ENCODE data around the gene GPER1.

GPER1 gene

DNA sequence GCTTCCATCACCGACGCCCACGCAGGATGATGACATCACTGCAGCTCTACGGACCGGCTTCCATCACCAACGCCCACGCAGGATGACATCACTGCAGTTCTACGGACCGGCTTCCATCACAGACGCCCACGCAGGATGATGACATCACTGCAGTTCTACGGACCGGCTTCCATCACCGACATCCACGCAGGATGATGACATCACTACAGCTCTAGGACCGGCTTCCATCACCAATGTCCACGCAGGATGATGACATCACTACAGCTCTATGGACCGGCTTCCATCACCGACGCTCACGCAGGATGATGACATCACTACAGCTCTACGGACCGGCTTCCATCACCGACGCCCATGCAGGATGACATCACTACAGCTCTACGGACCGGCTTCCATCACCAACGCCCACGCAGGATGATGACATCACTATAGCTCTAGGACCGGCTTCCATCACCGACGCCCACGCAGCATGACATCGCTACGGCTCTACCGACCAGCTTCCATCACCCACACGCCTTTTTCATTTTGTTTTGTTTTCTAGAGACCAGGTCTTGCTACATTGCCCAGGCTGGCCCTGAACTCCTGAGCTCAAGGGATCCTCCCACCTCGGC lies 29.5 kb downstream of the GPER1 start:
- no peak for DNase-seq (ENCODE audit: low read depth in 3 of 3)

DNA sequence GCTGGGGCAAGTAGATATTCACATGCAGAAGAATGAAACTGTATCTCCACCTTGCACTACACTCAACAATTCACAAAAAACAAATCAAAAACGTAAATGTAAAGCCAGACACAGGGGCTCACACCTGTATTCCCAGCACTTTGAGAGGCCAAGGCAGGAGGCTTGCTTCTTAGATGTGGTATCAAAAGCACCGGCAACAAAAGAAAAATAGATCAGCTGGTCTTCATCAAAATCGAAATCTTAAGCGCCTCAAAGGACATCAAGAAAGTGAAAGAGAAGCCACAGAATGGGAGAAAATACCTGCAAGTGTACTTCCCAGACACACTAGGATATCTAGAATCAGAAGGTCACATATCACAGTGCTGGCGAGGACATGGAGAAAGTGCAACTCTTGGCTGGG lies 31.3 kb downstream of the GPER1 start:
- no peak for DNase-seq (ENCODE audit: low read depth in 3 of 3)

DNA sequence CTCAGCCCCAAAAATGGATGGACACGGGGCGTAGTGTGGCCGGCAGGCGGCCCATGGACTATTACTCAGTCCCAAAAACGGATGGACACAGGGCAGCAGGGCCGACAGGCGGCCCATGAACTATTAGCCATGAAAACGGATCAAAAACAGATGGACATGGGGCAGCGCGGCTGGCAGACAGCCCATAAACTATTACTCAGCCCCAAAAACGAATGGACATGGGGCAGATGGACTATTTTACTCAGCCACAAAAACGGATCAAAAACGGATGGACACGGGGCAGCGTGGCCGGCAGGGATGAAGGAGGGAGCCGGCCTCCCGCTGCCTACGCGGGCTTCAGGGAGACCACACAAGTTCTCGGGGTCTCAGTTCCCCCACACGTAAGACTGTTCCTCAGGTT lies 32.9 kb downstream of the GPER1 start:
- DNase-seq (ENCODE audit: low read depth in 3 of 3), result no peak

DNA sequence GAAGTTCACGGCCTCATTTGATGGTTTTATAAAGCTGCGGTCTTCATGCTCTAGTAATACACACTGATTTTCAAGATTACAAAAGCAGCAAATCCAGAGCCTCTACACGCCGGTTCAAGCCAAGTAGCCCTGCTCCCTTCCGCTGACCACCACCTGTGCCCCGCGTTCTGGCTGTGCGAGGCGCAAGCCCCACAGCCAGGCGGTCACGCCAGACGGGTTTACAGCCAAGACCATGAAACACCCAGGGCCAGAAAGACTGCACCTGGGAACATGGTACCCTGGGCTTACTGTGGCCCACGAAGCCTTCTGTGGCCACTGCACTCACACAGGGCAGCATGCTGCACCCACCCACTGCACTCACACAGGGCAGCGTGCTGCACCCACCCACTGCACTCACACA lies 33.6 kb downstream of the GPER1 start:
- DNase-seq (ENCODE audit: low read depth in 3 of 3), result no peak

DNA sequence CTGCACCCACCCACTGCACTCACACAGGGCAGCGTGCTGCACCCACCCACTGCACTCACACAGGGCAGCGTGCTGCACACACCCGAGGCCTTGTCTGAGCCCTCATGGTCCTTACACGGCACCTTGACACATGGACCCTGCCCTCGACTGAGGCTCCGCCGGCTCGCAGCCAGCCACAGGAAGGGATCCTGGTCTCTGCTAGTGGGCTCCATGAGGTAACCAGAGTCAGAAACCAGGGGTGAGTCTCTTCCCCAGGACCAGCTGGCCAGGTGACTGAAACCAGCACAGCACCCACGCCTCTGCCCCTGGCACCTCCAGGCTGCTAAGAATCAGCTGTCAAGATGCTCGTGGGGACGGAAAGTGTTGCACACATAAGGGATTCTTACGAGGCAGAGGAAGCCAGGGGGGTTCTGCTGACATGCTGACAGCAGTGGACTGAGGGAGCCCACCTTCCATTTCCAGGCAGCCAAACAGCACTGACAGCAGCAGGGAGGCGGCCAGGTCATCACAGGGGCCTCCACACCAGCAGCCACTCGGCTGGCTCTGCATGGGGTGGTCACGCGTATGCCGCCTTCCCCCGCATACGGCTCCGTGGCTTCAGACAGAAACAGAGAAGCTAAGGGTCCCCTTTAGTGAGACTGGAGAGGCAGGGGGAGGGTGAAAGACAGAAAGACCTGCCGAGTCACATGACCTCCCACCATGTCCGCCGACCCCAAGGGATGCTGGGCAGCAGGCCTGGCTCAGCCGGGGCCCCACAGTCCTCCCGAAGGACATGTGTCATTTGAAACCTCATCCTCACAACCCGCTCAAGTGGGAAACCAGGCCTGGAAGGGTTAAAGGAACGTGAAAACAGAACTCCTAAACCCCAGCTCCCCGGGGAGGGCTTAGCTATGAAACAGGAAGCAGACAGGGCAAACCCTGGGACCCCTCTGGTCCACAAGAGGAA lies 34.2 kb downstream of the GPER1 start:
- DNase-seq (ENCODE audit: low read depth in 3 of 3), result no peak

DNA sequence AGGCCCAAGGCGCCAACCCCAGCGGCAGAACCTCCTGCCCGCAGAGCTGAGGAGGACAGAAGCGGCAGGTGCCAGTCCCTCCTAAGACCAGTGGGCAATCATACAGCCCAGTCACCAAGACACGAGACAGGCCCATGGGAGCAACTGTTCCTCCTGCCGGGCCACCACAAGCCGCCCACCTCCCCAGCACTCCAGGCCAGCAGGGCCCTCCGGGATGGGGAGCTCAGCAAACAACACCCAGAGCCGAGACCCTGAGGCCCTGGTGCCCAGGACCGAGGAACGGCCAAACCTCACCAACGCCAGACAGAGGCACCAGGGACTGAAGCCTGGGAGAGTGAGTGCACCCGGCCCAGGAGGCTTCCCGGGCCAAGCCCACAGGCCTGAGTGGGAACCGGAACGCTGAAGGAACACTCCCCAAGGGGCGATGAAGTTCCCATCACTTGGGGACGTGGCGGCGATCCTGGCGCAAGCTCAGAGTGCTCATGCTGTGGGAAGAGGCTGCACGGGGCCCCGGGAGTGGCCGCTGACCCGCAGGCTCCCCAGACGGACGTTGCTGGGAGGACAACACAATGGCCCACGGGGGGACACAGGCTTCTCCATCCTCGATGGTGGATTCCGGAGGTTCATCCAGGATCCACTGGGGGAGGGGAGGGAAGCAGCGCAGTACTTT lies 35.1 kb downstream of the GPER1 start:
- DNase-seq (ENCODE audit: low read depth in 3 of 3), result no peak

DNA sequence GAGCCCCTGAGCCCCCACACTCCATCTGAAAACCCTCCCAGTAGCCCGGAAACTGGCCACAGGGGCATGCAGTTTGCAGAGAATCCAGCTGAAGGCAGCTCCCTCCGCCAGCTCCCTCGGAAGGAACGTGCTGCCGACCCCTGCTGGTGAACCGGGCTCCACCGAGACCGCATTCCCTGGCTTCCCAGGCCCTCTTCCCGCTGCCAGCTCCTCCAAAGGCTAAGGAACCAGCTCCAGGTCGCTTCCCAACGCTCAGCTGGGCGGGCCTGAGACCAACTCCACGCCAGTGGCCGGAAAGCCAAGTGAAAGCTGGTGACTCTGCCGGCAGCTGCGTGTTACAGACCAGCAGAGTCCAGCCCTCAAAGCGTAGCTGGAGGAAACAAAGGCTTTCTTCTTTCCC lies 35.8 kb downstream of the GPER1 start:
- DNase-seq (ENCODE audit: low read depth in 3 of 3), result no peak

DNA sequence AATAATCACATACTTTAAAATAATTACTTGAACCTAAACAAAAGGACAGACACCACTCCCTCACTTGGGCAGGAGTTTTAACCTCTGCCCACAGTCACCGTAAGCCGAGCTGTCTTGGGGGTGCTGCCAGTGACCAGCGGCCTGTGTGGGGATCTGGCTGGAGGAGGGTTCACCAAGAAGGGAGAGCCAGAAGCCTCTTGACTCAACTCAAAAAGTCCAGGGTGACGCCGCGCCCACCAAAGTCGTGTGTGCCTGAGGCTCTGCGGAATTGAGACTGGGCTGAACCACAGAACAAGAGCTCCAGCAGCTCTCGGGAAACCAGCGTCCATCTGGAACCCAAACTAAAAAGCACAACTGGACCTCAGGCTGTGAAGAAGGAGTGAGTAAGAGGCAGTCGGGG lies 36.3 kb downstream of the GPER1 start:
- no peak for DNase-seq (ENCODE audit: low read depth in 3 of 3)

DNA sequence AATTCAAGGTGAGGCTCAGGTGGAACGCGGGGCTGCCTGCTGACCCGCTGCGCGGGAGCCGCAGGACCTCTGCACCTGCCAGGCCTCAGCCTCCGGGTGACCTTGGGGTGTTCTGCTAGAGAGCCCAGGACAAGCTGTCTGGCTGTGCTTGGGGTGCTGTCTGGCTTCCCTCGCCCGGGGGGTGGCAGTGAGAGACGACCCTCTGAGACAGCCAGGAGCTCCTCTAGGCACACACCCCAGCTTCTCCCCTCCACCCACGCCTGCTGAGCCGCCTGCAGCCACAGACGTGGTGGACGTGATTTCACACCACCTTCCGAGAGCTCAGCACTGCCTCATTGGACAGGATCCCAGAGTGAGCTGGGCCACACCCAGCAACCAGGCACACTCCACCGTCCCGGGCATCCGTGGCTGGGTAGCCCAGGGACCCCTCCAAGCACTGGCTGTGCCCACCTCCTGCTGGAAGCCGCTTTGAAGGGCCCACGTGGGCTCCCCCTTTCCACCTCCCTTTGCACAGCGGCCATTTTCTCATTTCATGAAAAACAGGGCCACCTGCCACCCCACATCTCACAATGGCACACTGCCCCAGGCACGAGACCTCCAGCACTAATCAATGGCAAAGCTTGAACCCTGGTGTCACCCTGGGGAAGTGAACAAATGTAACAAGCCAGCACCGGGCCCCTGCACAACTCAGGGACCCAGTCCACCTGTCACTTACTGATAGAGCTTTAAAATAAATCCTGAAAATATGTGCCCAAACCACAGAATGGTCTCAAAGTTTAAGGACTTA lies 37.1 kb downstream of the GPER1 start:
- no peak for DNase-seq (ENCODE audit: low read depth in 3 of 3)

DNA sequence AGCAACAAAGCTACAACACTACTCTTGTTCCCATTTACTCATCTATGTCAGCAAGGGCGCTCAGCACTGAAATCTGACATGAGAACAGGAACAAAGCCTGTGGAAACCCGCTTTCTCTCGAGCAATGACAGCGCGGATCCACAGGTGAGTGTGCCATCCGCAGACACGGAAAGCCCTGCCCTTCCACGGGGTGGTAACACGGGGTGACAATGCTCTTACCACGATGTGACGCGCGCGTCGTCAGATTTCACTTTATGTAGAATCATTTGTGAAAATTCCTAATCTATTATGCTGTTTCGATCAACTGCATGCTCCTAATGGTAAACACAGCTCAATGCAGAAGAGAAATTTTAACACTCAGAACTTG lies 37.7 kb downstream of the GPER1 start:
- no peak for DNase-seq (ENCODE audit: low read depth in 3 of 3)

DNA sequence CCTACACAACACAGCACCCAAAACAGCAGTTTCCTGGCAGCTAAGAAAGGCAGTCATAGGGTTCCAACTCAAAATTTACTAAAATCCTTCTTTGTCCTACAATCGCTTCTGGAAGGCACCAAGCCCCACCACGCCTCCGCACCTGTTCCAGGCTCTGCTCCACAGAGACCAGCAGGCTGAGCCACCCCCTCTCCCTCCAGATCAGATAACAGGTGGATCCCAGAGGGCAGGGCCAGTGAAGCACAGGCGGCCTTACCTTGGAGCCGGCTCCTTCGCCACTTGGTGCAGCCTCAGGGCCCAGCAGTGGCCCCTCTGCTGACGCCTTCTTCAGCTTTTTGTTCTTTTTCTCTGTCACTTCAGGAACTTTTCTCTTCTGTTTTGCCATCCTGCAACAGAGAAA lies 39.1 kb downstream of the GPER1 start:
- DNase-seq (ENCODE audit: low read depth in 3 of 3), result no peak

DNA sequence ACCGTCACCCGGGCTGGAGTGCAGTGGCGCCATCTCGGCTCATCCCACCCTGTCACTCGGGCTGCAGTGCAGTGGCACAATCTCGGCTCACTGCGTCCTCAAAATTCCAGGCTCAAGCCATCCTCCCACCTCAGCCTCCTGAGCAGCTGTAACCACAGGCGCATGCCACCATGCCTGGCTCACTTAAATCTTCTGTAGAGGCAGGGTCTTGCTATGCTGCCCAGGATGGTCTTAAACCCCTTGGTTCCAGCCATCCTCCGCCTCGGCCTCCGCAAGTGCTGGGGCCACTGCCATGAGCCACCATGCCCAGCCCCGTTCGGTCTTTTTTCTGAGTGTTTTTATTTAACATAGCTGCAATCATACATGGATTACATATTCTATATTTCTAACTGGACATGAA lies 41.5 kb downstream of the GPER1 start:
- no peak for DNase-seq (ENCODE audit: low read depth in 3 of 3)

DNA sequence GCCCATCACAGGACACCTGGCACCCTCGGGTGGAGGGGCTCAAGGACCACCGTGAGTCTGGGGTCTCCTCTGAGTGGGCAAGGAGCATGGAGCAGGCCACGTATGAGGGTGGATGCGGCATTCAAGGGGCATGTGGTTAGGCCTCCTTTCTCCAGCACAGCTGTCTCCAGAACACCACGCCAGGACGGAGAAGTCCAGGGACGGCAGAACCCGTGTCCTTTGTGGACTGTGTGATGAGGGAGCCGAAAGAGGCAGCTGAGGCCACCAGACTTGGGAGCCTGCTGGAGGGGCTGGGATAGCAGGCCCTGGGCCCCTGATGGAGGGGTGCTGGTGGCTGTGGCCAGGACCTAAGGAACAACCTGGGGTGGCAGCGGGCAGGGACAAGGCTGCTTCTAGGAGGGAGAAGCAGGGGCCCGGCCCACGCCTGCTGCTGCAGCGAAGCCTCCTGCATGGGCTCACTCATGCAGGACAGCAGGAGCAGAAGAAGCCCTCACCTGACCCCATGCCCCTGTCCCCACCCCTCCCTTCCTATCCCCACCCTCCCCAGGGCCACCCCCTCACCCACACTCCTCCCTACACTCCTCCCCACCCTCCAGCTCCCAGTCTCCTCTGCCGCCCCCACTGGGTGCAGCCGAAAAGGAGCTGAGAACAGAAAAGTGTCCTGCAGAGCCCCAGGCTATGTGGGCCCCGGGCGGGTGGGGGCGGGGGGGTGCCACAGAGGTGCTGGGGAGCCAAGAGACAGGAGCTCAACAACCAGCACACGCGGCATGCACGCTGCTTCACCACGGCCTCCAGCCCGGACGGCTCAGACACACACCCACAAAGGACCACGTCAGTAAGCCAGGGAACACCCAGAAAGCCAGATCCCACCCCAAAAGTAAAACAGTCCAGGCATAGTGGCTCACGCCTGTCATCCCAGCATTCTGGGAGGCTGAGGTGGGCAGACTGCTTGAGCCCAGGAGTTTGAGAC lies 42.4 kb downstream of the GPER1 start:
- DNase-seq (ENCODE audit: low read depth in 3 of 3), result no peak

DNA sequence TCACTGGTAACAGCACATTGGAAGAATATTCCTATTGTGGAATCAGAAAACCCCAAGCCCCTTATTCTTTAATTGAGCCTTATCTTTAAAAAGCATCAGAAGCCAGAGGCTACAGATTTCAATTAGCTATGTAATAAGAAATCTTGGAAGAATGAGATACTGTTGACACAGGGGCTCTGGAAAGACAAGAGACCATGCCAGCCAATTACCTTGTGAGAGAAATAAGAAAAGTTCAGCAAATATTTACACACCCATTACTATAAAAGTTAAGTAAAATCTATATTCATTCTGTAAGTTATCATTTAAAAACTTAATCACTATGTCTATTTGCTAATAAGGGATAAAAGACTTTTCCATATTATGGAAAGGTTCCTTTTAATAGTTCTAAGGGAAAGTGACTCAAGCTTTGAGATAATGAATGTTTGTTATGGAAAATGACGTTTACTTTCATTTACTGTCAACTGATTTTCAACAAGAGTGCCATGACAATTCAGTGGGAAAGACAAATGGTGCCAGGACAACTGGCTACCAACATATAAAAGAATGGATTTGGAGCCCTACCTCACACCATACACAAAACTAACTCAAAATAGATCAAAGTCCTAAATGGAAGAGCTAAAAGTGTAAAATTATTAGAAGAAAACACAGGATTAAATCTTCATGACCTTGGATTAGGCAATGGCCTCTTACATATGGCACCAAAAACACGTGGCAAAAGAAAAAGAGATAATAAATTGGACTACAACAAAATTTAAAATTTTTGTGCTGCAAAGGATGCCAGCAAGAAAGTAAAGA lies 43.8 kb downstream of the GPER1 start:
- DNase-seq (ENCODE audit: low read depth in 3 of 3), result no peak

DNA sequence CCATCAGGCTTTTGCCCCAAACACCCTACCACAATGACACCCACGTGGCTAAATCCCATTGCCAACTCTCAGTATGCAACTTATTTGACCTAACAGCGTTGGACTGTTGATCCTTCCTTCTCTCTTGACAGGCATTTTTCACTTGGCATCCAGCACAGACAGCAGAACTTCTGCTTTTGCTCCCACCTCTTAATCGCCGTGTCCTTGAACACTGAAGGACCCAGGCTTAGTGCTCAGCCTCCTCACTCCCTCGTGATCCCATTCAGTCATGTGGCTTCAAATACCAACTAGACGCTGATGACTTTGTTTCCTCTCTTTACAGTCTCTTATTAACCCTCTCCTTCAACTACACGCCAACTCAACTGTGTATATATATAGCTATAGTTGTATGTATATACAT lies 47.0 kb downstream of the GPER1 start:
- DNase-seq (ENCODE audit: low read depth in 3 of 3), result no peak

DNA sequence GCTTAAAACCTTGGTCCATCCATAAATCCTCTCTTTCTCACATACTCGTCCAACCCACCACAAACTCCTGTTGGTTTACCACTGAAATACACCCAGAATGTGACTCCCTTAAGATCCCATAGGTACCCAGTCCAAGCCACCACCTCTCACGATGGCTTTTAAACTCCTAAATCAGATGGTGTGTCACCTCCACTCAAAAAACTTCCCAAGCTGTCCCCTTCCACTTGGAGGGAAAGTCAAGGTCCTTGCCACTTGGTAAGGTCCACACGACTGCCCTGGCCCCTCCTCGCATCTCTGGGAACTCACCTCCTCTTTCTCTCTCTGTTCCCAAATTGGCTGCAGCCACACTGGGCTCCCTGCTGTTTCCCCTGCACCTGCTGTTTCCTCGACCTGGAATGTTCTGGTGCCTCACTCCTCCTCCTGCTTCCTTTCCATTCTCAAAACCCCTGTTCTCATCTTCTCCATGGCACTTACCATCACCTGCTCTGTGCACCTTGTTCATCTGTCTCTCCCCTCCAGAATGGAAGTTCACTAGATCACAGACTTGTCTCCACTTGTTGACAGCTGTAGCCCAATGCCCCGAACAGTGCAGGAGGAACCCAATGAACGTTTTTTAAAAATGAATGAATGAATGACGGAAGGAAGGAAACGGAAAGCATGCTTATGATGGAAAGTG lies 49.1 kb downstream of the GPER1 start:
- no peak for DNase-seq (ENCODE audit: low read depth in 3 of 3)

DNA sequence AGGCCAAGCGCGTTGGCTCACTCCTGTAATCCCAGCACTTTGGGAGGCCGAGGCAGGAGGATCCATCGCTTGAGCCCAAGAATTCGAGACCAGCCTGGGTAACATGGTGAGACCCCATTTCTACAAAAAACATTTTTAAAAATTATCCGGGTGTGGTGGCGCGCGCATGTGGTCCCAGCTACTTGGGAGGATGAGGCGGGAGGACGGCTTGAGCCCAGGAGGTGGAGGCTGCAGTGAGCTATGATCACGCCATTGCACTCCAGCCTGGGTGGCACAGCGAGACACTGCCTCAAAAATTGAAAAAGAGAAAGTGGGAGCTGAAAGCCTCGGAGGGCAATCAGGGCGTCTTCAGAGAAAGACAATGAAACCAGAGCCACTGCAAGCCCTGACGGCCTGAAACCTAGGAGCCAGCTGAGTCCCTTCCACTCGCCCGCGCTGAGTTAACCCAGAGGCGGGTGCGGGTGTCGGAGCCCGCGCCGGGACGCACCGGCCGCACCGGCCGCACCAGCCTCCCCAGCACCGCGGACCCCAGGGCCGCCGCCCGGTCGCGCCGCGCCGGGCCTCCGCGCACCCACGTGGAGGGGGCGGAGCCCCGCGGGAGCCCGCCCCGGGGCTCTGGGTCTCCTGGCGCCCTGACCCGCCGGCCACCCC lies 49.7 kb downstream of the GPER1 start:
- DNase-seq (ENCODE audit: low read depth in 3 of 3), result no peak

DNA sequence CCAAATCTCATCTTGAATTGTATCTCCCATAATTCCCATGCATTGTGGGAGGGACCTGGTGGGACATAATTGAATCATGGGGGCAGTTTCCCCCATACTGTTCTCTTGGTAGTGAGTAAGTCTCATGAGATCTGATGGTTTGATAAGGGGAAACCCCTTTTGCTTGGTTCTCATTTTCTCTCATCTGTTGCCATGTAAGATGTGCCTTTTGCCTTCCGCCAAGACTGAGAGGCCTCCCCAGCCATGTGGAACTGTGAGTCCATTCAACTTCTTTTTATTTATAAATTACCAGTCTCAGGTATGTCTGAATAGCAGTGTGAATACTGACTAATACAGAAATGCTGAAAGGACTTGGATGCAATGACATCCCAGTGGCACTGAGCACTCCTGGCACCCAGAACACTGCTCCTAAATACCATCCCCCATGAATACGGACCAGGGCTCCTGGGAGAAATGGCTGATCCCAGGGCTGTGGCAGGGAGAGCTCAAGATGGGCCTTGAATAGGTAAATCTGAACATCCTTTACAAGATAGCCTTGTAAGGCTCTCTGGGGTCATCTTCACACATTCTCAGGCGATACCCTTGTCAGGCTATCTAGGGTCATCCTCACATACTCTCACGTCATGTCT lies 52.7 kb downstream of the GPER1 start:
- DNase-seq (ENCODE audit: low read depth in 3 of 3), result no peak

DNA sequence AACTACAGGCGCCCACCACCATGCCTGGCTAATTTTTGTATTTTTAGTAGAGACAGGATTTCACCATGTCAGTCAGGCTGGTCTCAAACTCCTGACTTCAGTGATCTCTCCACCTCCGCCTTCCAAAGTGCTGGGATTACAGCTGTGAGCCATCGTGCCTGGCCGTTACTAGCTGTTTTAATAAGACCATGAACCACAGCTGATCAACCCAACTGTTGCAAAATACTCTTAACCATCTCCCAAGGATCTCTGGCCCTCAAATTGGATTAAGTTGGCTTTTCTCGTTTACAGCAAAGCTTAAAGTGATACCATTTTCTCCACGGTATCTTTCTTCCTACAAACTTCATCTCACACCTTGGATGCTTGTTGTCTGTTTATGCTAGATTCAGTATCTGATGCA lies 53.7 kb downstream of the GPER1 start:
- DNase-seq (ENCODE audit: low read depth in 3 of 3), result no peak

Data from stimulated activated CD4-positive, alpha-beta T cell treated with anti-CD3 and anti-CD28 coated beads, TNF-alpha, amount 100 ng/mL, for 4 hours (primary cell).